GM12875 (cell line): ENCODE measurements around the gene HBS1L.

ENCODE experiments used
- H3K4me3 ChIP-seq: one replicate; pipeline ENCODE4 v1.5.1; 2011; ENCODE audit warnings: low read depth, low read length, control low read depth
- CTCF ChIP-seq: IDR thresholded peaks from 2 replicates; pipeline ENCODE4 v1.5.1; 2011; ENCODE audit warnings: low read depth, mild to moderate bottlenecking, control low read depth, inconsistent platforms, low read length, moderate library complexity, borderline replicate concordance; ENCODE audit not compliant: insufficient read depth

Gene HBS1L

GRCh38 chr6:134945045-134945444, 109.6 kb downstream of the HBS1L start:
- no peak overlapping the region for H3K4me3 ChIP-seq
- TF ChIP-seq CTCF: no peak

- no peak overlapping the region for H3K4me3 ChIP-seq
- TF ChIP-seq CTCF: no peak
These were observed 111.0 kb downstream of the HBS1L start for GRCh38 chr6:134943522-134944111.

- TF ChIP-seq CTCF: no peak
- H3K4me3 ChIP-seq: no peak overlapping the region
These were observed 115.7 kb downstream of the HBS1L start for GRCh38 chr6:134938896-134939295.

- no peak overlapping the region for H3K4me3 ChIP-seq
- TF ChIP-seq CTCF: no peak
These were observed 117.2 kb downstream of the HBS1L start for GRCh38 chr6:134937426-134937825.

- TF ChIP-seq CTCF: no peak
- H3K4me3 ChIP-seq: no peak overlapping the region
These were observed 117.7 kb downstream of the HBS1L start for GRCh38 chr6:134936931-134937330.

- no peak for TF ChIP-seq CTCF
- no peak overlapping the region for H3K4me3 ChIP-seq
These were observed 118.1 kb downstream of the HBS1L start for GRCh38 chr6:134936476-134936875.

- TF ChIP-seq CTCF: no peak
- no peak overlapping the region for H3K4me3 ChIP-seq
These were observed 119.7 kb downstream of the HBS1L start for GRCh38 chr6:134934793-134935485.
